A673 (cell line): ENCODE measurements around the gene HNF1A.

Experiments
- CTCF ChIP-seq: fragments of 300-800, 200-600 bp; sonication (generic); conservative IDR thresholded peaks from 2 replicates; pipeline ENCODE4 v1.5.1; 2017; ENCODE audit warnings: low read depth, mild to moderate bottlenecking, antibody characterized with exemption, low read length, moderate library complexity, mixed read lengths
- EZH2 ChIP-seq: fragments of 200-600 bp; sonication (generic); IDR thresholded peaks from 2 replicates; pipeline ENCODE4 v1.6.1; 2017; ENCODE audit warnings: borderline replicate concordance, low read depth, mild to moderate bottlenecking, mixed read lengths, antibody characterized with exemption, low read length; ENCODE audit not compliant: poor library complexity, severe bottlenecking

- TF ChIP-seq CTCF (no peak), EZH2 (no peak)
Observed at GRCh38 chr12:121010860-121011259, 32.5 kb downstream of the HNF1A start.
